Measurements from ENCODE around the gene ADGRL4. TPM values are rescaled to one million over a fixed set of nuclear protein-coding genes. Genes with fewer than 3 reads are reported as not detected.

Gene ADGRL4
- total and polyA plus RNA-seq, 7 donors, result 8.7 to 19.1 (median 14.3) TPM

- WGBS, 3 donors, result 74 to 85% (median 74%) methylated on average over 2 of the region's 2 CpGs
- Histone ChIP-seq H3K27ac (no peak overlapping the region), H3K4me1 (no peaks in the 10 kb centered on the region), H3K9me3 (no peaks in the 10 kb centered on the region), H3K27me3 (ENCODE audit: insufficient read depth in 3 of 3, low read length in 2 of 3) (peaks cover 0 to 2% (median 0%) of the 10 kb centered on the region in 3 donors), H3K4me3 (no peak overlapping the region), H3K36me3 (ENCODE audit: insufficient read depth in 1 of 2, low read depth in 1 of 2) (no peaks in the 10 kb centered on the region)
- TF ChIP-seq, protein P1, sequence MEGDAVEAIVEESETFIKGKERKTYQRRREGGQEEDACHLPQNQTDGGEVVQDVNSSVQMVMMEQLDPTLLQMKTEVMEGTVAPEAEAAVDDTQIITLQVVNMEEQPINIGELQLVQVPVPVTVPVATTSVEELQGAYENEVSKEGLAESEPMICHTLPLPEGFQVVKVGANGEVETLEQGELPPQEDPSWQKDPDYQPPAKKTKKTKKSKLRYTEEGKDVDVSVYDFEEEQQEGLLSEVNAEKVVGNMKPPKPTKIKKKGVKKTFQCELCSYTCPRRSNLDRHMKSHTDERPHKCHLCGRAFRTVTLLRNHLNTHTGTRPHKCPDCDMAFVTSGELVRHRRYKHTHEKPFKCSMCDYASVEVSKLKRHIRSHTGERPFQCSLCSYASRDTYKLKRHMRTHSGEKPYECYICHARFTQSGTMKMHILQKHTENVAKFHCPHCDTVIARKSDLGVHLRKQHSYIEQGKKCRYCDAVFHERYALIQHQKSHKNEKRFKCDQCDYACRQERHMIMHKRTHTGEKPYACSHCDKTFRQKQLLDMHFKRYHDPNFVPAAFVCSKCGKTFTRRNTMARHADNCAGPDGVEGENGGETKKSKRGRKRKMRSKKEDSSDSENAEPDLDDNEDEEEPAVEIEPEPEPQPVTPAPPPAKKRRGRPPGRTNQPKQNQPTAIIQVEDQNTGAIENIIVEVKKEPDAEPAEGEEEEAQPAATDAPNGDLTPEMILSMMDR (IDR thresholded peaks at IDR 0.05), result no peak
- no peak for DNase-seq
- intact Hi-C loops (cut with DNase I), result no loop called here
- ATAC-seq, result no peak
Observed at GRCh38 chr1:78856096-78856495, 150.4 kb downstream of the ADGRL4 start.

- DNase-seq (no peak), ATAC-seq (no peak)
- Histone ChIP-seq H3K4me3 (no peak overlapping the region), H3K36me3 (ENCODE audit: insufficient read depth in 1 of 2, low read depth in 1 of 2) (no peaks in the 10 kb centered on the region), H3K27me3 (ENCODE audit: insufficient read depth in 3 of 3, low read length in 2 of 3) (peaks cover 0 to 2% (median 0%) of the 10 kb centered on the region in 3 donors), H3K9me3 (no peaks in the 10 kb centered on the region), H3K27ac (no peak overlapping the region), H3K4me1 (no peaks in the 10 kb centered on the region)
- intact Hi-C loops (cut with DNase I), result no loop called here
- TF ChIP-seq, protein P1 (IDR thresholded peaks at IDR 0.05), result no peak
Observed at GRCh38 chr1:78855258-78855657, 151.3 kb downstream of the ADGRL4 start.

GRCh38 chr1:78854556-78854955 lies 152.0 kb downstream of the ADGRL4 start:
- Histone ChIP-seq H3K4me1 (no peaks in the 10 kb centered on the region), H3K36me3 (ENCODE audit: insufficient read depth in 1 of 2, low read depth in 1 of 2) (no peaks in the 10 kb centered on the region), H3K27ac (no peak overlapping the region), H3K4me3 (no peak overlapping the region), H3K9me3 (no peaks in the 10 kb centered on the region), H3K27me3 (ENCODE audit: insufficient read depth in 3 of 3, low read length in 2 of 3) (no peaks in the 10 kb centered on the region)
- intact Hi-C loops (cut with DNase I), result no loop called here
- WGBS, 3 donors, result 82 to 88% (median 87%) methylated on average over 5 of the region's 5 CpGs
- no peak for DNase-seq
- TF ChIP-seq, protein P1 (IDR thresholded peaks at IDR 0.05), result no peak
- ATAC-seq, result no peak

- TF ChIP-seq, protein P1 (IDR thresholded peaks at IDR 0.05), result no peak
- no peak overlapping the region for H3K27ac ChIP-seq
- H3K27me3 ChIP-seq (ENCODE audit: insufficient read depth in 3 of 3, low read length in 2 of 3), result no peaks in the 10 kb centered on the region
- DNase-seq (no peak), ATAC-seq (no peak)
- H3K4me1 ChIP-seq, result no peaks in the 10 kb centered on the region
- 83 to 85% (median 84%) methylated on average over 4 of the region's 4 CpGs for WGBS, 3 donors
- no peaks in the 10 kb centered on the region for H3K36me3 ChIP-seq (ENCODE audit: insufficient read depth in 1 of 2, low read depth in 1 of 2)
- no peak overlapping the region for H3K4me3 ChIP-seq
- intact Hi-C loops (cut with DNase I), result no loop called here
- no peaks in the 10 kb centered on the region for H3K9me3 ChIP-seq
Observed at GRCh38 chr1:78843546-78843945, 163.0 kb downstream of the ADGRL4 start.

DNA sequence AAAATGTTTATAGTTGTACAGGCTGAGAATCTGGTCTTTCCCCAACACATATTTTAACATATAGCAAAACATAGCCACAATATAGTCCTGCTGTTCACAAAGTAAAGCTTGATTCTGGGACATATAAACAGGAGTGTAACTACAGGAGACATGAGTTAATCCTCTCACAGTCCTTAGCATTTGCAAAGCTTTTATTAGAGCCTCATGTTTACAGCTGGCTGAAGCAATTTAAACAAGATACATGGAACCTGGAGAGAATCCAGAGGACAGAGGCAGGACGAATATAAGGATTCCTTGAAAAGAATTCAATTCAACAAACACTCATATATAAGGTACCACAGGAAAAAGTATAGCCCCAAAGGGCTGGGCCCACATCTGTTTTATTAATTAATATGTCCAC lies 163.4 kb downstream of the ADGRL4 start:
- Histone ChIP-seq H3K4me3 (no peak overlapping the region), H3K36me3 (ENCODE audit: insufficient read depth in 1 of 2, low read depth in 1 of 2) (no peaks in the 10 kb centered on the region), H3K9me3 (no peaks in the 10 kb centered on the region), H3K27ac (no peak overlapping the region), H3K27me3 (ENCODE audit: insufficient read depth in 3 of 3, low read length in 2 of 3) (no peaks in the 10 kb centered on the region), H3K4me1 (no peaks in the 10 kb centered on the region)
- ATAC-seq (no peak), DNase-seq (no peak)
- TF ChIP-seq, protein P1 (IDR thresholded peaks at IDR 0.05), result no peak
- 17 to 38% (median 27%) methylated on average over 1 of the region's 1 CpG for WGBS, 3 donors
- intact Hi-C loops (cut with DNase I), result no loop called here
